GM12864 (cell line): ENCODE results near the gene NPR3.

ENCODE experiments used
- DNase-seq: peaks from one replicate; pipeline ENCODE4 v3.0.0-alpha.2; 2011; ENCODE audit warnings: low read depth
- H3K4me3 ChIP-seq: 2 replicates; pipeline ENCODE4 v1.5.1; 2011; ENCODE audit warnings: mild to moderate bottlenecking, low read depth, low read length, control low read depth
- TF ChIP-seq, protein P1 (sequence below): IDR thresholded peaks from 2 replicates; pipeline ENCODE4 v1.5.1; 2011; ENCODE audit warnings: low read depth, mild to moderate bottlenecking, moderate library complexity, low read length, control low read depth, inconsistent platforms; ENCODE audit errors: missing control alignments

Gene NPR3

GRCh38 chr5:32780508-32780919 lies 69.4 kb downstream of the NPR3 start:
- TF ChIP-seq, protein P1, sequence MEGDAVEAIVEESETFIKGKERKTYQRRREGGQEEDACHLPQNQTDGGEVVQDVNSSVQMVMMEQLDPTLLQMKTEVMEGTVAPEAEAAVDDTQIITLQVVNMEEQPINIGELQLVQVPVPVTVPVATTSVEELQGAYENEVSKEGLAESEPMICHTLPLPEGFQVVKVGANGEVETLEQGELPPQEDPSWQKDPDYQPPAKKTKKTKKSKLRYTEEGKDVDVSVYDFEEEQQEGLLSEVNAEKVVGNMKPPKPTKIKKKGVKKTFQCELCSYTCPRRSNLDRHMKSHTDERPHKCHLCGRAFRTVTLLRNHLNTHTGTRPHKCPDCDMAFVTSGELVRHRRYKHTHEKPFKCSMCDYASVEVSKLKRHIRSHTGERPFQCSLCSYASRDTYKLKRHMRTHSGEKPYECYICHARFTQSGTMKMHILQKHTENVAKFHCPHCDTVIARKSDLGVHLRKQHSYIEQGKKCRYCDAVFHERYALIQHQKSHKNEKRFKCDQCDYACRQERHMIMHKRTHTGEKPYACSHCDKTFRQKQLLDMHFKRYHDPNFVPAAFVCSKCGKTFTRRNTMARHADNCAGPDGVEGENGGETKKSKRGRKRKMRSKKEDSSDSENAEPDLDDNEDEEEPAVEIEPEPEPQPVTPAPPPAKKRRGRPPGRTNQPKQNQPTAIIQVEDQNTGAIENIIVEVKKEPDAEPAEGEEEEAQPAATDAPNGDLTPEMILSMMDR, result no peak
- DNase-seq, result no peak
- H3K4me3 ChIP-seq, result no peak overlapping the region

DNA sequence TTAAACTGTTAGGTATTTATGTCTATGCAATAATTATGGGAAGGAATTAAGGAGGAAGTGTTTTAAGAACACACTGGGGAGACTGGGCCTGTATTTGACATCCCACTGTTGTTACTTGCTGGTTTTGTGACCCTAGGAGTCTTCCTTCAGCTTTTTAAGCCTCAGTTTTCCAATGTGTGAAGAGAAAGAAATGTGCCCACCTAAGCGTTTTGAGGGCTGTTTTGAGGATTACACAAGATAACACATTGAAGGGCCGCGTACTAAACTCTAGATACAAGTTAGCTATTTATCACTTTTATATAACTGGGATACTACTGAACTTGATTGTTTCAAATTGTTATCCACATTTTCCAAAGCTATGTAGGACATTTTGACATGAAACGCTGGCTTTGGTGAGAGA lies 72.5 kb downstream of the NPR3 start:
- TF ChIP-seq, protein P1, result no peak
- no peak overlapping the region for H3K4me3 ChIP-seq
- no peak for DNase-seq

DNA sequence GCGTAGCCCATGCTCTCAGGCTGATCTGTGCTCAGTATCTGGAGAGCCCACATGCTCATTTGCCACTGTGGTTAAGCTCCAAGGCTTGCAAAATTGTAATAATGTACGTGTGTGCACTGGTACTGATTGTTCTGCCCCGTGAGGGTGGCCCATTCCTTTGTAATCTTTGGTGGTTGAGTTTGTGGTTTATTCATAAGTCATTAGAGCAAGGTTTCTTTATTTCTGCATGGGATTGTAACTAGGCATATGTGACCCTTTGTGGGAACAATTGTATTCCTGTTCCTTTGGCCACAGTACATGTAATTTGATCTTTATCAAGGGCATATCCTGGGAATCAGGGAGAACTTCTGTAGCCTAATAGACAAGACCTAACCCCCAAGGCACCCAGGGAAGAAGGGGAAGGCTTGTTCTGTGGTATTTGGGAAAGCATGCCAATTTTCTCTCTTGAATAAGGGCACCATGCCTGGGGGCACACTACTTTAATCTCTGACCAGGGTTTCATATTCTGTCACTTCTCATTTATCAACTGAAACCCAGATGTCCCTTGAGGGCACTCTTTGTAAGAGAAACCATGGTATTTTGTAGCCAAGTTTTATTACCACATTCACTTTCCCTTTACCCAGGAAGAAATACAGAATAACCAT lies 74.6 kb downstream of the NPR3 start:
- no peak overlapping the region for H3K4me3 ChIP-seq
- TF ChIP-seq, protein P1, result no peak
- no peak for DNase-seq

DNA sequence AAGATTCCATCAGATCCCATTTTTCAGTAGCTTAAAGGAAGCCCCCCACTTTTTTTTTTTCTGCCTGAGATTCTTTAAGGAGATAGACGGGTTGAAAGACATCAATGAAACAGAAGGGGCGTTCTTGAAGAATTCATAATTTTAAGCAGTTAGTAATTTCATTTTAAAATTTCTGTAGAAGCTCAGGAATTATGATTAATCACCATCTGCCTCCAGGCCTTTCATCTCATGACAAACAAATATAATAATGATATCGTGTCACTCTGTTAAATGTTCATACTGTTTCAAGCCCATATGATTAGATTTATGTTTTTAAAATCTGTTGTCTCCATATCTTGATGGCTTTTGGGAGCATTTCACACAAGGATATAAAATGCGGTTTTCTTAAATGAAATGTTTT lies 75.2 kb downstream of the NPR3 start:
- TF ChIP-seq, protein P1, result no peak
- no peak for DNase-seq
- H3K4me3 ChIP-seq, result no peak overlapping the region

- TF ChIP-seq, protein P1, result no peak
- no peak overlapping the region for H3K4me3 ChIP-seq
- no peak for DNase-seq
Measured at GRCh38 chr5:32790411-32790951, 79.4 kb downstream of the NPR3 start.

- no peak overlapping the region for H3K4me3 ChIP-seq
- TF ChIP-seq, protein P1, result no peak
- DNase-seq, result no peak
Measured at GRCh38 chr5:32791536-32792243, 80.6 kb downstream of the NPR3 start.
